ENCODE measurements around the gene SAMD4A.

Gene SAMD4A

DNA sequence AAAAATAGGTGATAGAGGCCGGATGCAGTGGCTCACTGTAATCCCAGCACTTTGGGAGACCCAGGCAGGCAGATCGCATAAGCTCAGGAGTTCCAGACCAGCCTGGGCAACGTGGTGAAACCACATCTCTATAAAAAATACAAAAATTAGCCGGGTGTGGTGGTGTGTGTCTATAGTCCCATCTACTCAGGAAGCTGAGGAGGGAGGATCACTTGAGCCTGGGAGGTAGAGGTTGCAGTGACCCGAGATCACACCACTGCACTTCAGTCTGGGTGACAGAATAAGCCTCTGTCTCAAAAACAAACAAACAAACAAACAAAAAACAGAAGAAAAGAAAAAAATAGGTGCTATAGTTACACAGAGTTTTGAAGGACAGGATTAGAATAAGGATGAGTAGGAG lies 142.1 kb downstream of the SAMD4A start:
- Histone ChIP-seq H3K27me3 (ENCODE audit: insufficient read depth, poor library complexity, severe bottlenecking) (peaks cover 8% of the 10 kb centered on the region), H3K27ac (replicated peaks) (no peak overlapping the region), H3K4me3 (replicated peaks; ENCODE audit: insufficient read depth, low read length) (no peak overlapping the region)
- no peak for TF ChIP-seq SPI1 (IDR thresholded peaks at IDR 0.05; ENCODE audit: borderline replicate concordance, low read depth)
- TF ChIP-seq POLR2AphosphoS5 (IDR thresholded peaks at IDR 0.05; ENCODE audit: low read depth), result no peak
- TF ChIP-seq, protein P1, sequence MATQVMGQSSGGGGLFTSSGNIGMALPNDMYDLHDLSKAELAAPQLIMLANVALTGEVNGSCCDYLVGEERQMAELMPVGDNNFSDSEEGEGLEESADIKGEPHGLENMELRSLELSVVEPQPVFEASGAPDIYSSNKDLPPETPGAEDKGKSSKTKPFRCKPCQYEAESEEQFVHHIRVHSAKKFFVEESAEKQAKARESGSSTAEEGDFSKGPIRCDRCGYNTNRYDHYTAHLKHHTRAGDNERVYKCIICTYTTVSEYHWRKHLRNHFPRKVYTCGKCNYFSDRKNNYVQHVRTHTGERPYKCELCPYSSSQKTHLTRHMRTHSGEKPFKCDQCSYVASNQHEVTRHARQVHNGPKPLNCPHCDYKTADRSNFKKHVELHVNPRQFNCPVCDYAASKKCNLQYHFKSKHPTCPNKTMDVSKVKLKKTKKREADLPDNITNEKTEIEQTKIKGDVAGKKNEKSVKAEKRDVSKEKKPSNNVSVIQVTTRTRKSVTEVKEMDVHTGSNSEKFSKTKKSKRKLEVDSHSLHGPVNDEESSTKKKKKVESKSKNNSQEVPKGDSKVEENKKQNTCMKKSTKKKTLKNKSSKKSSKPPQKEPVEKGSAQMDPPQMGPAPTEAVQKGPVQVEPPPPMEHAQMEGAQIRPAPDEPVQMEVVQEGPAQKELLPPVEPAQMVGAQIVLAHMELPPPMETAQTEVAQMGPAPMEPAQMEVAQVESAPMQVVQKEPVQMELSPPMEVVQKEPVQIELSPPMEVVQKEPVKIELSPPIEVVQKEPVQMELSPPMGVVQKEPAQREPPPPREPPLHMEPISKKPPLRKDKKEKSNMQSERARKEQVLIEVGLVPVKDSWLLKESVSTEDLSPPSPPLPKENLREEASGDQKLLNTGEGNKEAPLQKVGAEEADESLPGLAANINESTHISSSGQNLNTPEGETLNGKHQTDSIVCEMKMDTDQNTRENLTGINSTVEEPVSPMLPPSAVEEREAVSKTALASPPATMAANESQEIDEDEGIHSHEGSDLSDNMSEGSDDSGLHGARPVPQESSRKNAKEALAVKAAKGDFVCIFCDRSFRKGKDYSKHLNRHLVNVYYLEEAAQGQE (IDR thresholded peaks at IDR 0.05; ENCODE audit: insufficient replicate concordance, low read depth), result no peak
- TF ChIP-seq, protein P2, sequence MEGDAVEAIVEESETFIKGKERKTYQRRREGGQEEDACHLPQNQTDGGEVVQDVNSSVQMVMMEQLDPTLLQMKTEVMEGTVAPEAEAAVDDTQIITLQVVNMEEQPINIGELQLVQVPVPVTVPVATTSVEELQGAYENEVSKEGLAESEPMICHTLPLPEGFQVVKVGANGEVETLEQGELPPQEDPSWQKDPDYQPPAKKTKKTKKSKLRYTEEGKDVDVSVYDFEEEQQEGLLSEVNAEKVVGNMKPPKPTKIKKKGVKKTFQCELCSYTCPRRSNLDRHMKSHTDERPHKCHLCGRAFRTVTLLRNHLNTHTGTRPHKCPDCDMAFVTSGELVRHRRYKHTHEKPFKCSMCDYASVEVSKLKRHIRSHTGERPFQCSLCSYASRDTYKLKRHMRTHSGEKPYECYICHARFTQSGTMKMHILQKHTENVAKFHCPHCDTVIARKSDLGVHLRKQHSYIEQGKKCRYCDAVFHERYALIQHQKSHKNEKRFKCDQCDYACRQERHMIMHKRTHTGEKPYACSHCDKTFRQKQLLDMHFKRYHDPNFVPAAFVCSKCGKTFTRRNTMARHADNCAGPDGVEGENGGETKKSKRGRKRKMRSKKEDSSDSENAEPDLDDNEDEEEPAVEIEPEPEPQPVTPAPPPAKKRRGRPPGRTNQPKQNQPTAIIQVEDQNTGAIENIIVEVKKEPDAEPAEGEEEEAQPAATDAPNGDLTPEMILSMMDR (IDR thresholded peaks at IDR 0.05; ENCODE audit: insufficient read depth, low read length), result no peak
- no peak for TF ChIP-seq GABPA (IDR thresholded peaks at IDR 0.05; ENCODE audit: low read depth)
- DNase-seq (ENCODE audit: low read depth in 1 of 2, low spot score in 1 of 2), result no peak

DNA sequence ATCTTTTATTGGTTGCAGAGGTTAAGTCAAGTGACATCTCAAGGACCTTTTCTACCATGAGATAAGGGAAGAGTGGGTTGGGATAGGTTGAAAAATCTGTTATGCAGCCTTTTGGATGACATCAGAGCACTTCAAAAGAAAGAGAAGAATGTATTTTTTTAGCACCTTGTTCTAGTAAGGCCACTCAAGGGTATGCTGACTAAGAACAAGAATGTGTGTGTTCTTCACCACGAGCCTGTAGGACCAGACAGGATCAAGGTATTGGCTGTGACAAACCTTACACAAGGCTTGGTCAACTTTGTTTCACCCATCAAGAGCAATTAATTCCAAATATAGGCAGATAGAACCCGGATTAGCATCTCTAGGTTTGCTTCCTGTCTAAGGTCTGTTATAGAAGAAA lies 142.5 kb downstream of the SAMD4A start:
- H3K4me3 ChIP-seq (replicated peaks; ENCODE audit: insufficient read depth, low read length), result no peak overlapping the region
- peaks cover 8% of the 10 kb centered on the region for H3K27me3 ChIP-seq (ENCODE audit: insufficient read depth, poor library complexity, severe bottlenecking)
- no peak overlapping the region for H3K27ac ChIP-seq (replicated peaks)
- DNase-seq (ENCODE audit: low read depth in 1 of 2, low spot score in 1 of 2), result no peak
- TF ChIP-seq, protein P1 (IDR thresholded peaks at IDR 0.05; ENCODE audit: insufficient replicate concordance, low read depth), result no peak
- no peak for TF ChIP-seq POLR2AphosphoS5 (IDR thresholded peaks at IDR 0.05; ENCODE audit: low read depth)
- TF ChIP-seq GABPA (IDR thresholded peaks at IDR 0.05; ENCODE audit: low read depth), result no peak
- TF ChIP-seq, protein P2 (IDR thresholded peaks at IDR 0.05; ENCODE audit: insufficient read depth, low read length), result no peak
- no peak for TF ChIP-seq SPI1 (IDR thresholded peaks at IDR 0.05; ENCODE audit: borderline replicate concordance, low read depth)

DNA sequence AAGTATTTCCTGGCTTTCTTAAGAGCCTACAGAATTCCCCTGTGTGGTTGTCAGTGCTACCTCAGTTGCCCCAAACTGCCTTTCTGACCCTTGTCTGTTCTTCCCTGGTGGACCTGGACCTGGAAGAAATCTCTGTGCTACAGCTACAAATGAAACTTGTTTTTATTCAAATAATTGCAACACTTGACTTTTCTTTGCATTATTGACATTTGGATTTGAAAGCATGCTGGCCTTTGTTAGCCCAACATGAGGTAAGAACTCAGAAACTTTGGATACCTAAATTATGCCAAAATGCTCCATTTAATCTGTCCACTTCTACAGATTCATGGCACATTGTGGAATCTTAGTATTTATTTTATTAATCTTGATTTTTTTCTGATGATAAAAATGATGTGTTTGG lies 142.9 kb downstream of the SAMD4A start:
- no peak overlapping the region for H3K4me3 ChIP-seq (replicated peaks; ENCODE audit: insufficient read depth, low read length)
- DNase-seq (ENCODE audit: low read depth in 1 of 2, low spot score in 1 of 2), result no peak
- H3K27me3 ChIP-seq (ENCODE audit: insufficient read depth, poor library complexity, severe bottlenecking), result peaks cover 11% of the 10 kb centered on the region
- no peak overlapping the region for H3K27ac ChIP-seq (replicated peaks)
- TF ChIP-seq, protein P2 (IDR thresholded peaks at IDR 0.05; ENCODE audit: insufficient read depth, low read length), result no peak
- no peak for TF ChIP-seq SPI1 (IDR thresholded peaks at IDR 0.05; ENCODE audit: borderline replicate concordance, low read depth)
- TF ChIP-seq, protein P1 (IDR thresholded peaks at IDR 0.05; ENCODE audit: insufficient replicate concordance, low read depth), result no peak
- no peak for TF ChIP-seq GABPA (IDR thresholded peaks at IDR 0.05; ENCODE audit: low read depth)
- no peak for TF ChIP-seq POLR2AphosphoS5 (IDR thresholded peaks at IDR 0.05; ENCODE audit: low read depth)

Measured in HL-60 (cell line).